H1 (cell line): Measurements from ENCODE around the gene AFF2. TPM values are rescaled to one million over a fixed set of nuclear protein-coding genes. Genes with fewer than 3 reads are reported as not detected.

Source experiments
- CTCF ChIA-PET: fragments of 300-600 bp; sonication (Branson Sonifier 250); formaldehyde crosslinking; loops from one replicate; lab custom pipeline; 2021; ENCODE audit not compliant: partially characterized antibody; lab: Charles Lee
- POLR2A ChIA-PET: fragments of 300-600 bp; sonication (Branson Sonifier 250); formaldehyde crosslinking; loops from one replicate; lab custom pipeline; 2021; ENCODE audit warnings: inconsistent platforms; ENCODE audit not compliant: partially characterized antibody; lab: Charles Lee
- DNase-seq, 2 experiments: peaks; one replicate each; pipeline versions ENCODE4 v3.0.0 to v3.0.0-alpha.2; 2010 to 2022; ENCODE audit warnings: low spot score in 2 of 2, low read depth in 1 of 2, mixed read lengths in 1 of 2
- FAIRE-seq: peaks from 2 replicates; lab custom pipeline; 2011; peaks lifted over from hg19 to GRCh38; lab: Jason Lieb, UNC
- H2AFZ ChIP-seq: 2 replicates; pipeline ENCODE4 v1.8.1; 2012; ENCODE audit warnings: low read length, inconsistent platforms
- H2AK5ac ChIP-seq: 2 replicates; pipeline ENCODE4 v1.6.1; 2013; ENCODE audit warnings: low read depth, low read length
- H2BK120ac ChIP-seq: replicated peaks from 2 replicates; pipeline ENCODE3; 2013; ENCODE audit warnings: low read depth, low read length, inconsistent platforms
- H2BK12ac ChIP-seq: 2 replicates; pipeline ENCODE4 v1.6.1; 2013; ENCODE audit warnings: low read depth, low read length
- H2BK15ac ChIP-seq: 2 replicates; pipeline ENCODE4 v1.6.1; 2013; ENCODE audit warnings: low read length
- H2BK20ac ChIP-seq: 2 replicates; pipeline ENCODE4 v1.6.1; 2013; ENCODE audit warnings: low read length
- H2BK5ac ChIP-seq: 2 replicates; pipeline ENCODE4 v1.6.1; 2013; ENCODE audit warnings: low read depth, low read length
- H3K14ac ChIP-seq: 2 replicates; pipeline ENCODE4 v1.6.1; 2013; ENCODE audit warnings: inconsistent platforms; ENCODE audit not compliant: insufficient read length
- H3K18ac ChIP-seq: 2 replicates; pipeline ENCODE4 v1.6.1; 2013; ENCODE audit warnings: low read length; ENCODE audit errors: extremely low read depth
- H3K23ac ChIP-seq: 2 replicates; pipeline ENCODE4 v1.6.1; 2013; ENCODE audit warnings: inconsistent platforms; ENCODE audit not compliant: insufficient read length
- H3K23me2 ChIP-seq: 2 replicates; pipeline ENCODE4 v1.6.1; 2013; ENCODE audit warnings: low read depth, low read length
- H3K27ac ChIP-seq: 2 replicates; pipeline ENCODE4 v1.6.1; 2011; ENCODE audit warnings: low read depth, low read length, inconsistent platforms
- H3K27me3 ChIP-seq, 4 experiments: replicated peaks in 1 of 4; 1 replicate in 1 of 4; 2 replicates in 3 of 4; pipeline versions ENCODE4 v1.6.1 to v1.8.1; 2011 to 2013; ENCODE audit warnings: low read length in 3 of 4, mild to moderate bottlenecking in 3 of 4, inconsistent platforms in 2 of 4, mixed read lengths in 2 of 4, moderate library complexity in 1 of 4; ENCODE audit not compliant: control insufficient read depth in 3 of 4, insufficient read depth in 3 of 4; ENCODE audit errors: extremely low read depth in 1 of 4
- H3K36me3 ChIP-seq, 4 experiments: 2 replicates each; pipeline versions ENCODE4 v1.6.1 to v1.8.1; 2011 to 2013; ENCODE audit warnings: mild to moderate bottlenecking in 4 of 4, low read length in 3 of 4, moderate library complexity in 2 of 4, control low read depth in 1 of 4, inconsistent platforms in 1 of 4; ENCODE audit not compliant: insufficient read depth in 4 of 4, control insufficient read depth in 2 of 4
- H3K4ac ChIP-seq: replicated peaks from 2 replicates; pipeline ENCODE3; 2013; ENCODE audit warnings: low read length, low read depth, mixed read lengths, inconsistent platforms; ENCODE audit not compliant: insufficient read length
- H3K4me1 ChIP-seq, 4 experiments: replicated peaks in 1 of 4; 1 replicate in 1 of 4; 2 replicates in 3 of 4; pipeline versions ENCODE4 v1.6.1 to v1.8.1; 2011 to 2013; ENCODE audit warnings: low read length in 3 of 4, inconsistent platforms in 2 of 4, mixed read lengths in 1 of 4; ENCODE audit not compliant: insufficient read depth in 4 of 4, control insufficient read depth in 3 of 4
- H3K4me2 ChIP-seq, 2 experiments: 2 replicates each; pipeline versions ENCODE4 v1.6.1 to v1.8.1; 2011 to 2013; ENCODE audit warnings: low read depth in 2 of 2, low read length in 2 of 2, control low read depth in 1 of 2, inconsistent platforms in 1 of 2, mild to moderate bottlenecking in 1 of 2; ENCODE audit not compliant: insufficient read depth in 1 of 2
- H3K4me3 ChIP-seq, 4 experiments: fragments of 200-600, 300-600 bp in 1 of 4; sonication (generic), shearing (Covaris generic), sonication (Bioruptor Twin) in 1 of 4; 2 replicates each; pipeline versions ENCODE4 v1.5.1 to v1.8.1; 2011 to 2016; ENCODE audit warnings: low read length in 4 of 4, low read depth in 3 of 4, control low read depth in 2 of 4, inconsistent platforms in 2 of 4, mild to moderate bottlenecking in 2 of 4, mixed read lengths in 1 of 4, moderate library complexity in 1 of 4; ENCODE audit not compliant: insufficient read depth in 2 of 4; ENCODE audit errors: extremely low read depth in 1 of 4
- H3K56ac ChIP-seq: replicated peaks from 2 replicates; pipeline ENCODE3; 2013; ENCODE audit warnings: low read depth, mild to moderate bottlenecking, mixed read lengths, low read length, inconsistent platforms; ENCODE audit not compliant: insufficient read length
- H3K79me1 ChIP-seq: 2 replicates; pipeline ENCODE4 v1.6.1; 2013; ENCODE audit warnings: low read depth, low read length, control low read depth
- H3K79me2 ChIP-seq, 2 experiments: 2 replicates each; pipeline versions ENCODE4 v1.6.1 to v1.8.1; 2012 to 2013; ENCODE audit warnings: low read length in 2 of 2, mild to moderate bottlenecking in 2 of 2, inconsistent platforms in 1 of 2; ENCODE audit not compliant: insufficient read depth in 2 of 2, control insufficient read depth in 1 of 2
- H3K9ac ChIP-seq, 4 experiments: replicated peaks in 1 of 4; 1 replicate in 1 of 4; 2 replicates in 3 of 4; pipeline versions ENCODE4 v1.6.1 to v1.8.1; 2011 to 2013; ENCODE audit warnings: low read depth in 3 of 4, low read length in 3 of 4, control low read depth in 2 of 4, mild to moderate bottlenecking in 2 of 4, moderate library complexity in 2 of 4, inconsistent platforms in 1 of 4; ENCODE audit errors: extremely low read depth in 1 of 4
- H3K9me3 ChIP-seq, 2 experiments: 2 replicates each; pipeline versions ENCODE4 v1.6.1 to v1.8.1; 2012 to 2013; ENCODE audit warnings: mild to moderate bottlenecking in 2 of 2, moderate library complexity in 2 of 2, control low read depth in 1 of 2, inconsistent platforms in 1 of 2, low read depth in 1 of 2, low read length in 1 of 2, mixed read lengths in 1 of 2; ENCODE audit not compliant: insufficient read depth in 2 of 2
- H4K20me1 ChIP-seq, 2 experiments: replicated peaks in 1 of 2; 2 replicates each; pipeline versions ENCODE3 to v1.8.1; 2011 to 2013; ENCODE audit warnings: inconsistent platforms in 2 of 2, low read length in 2 of 2, mild to moderate bottlenecking in 1 of 2; ENCODE audit not compliant: insufficient read depth in 2 of 2, control insufficient read depth in 1 of 2
- H4K5ac ChIP-seq: 2 replicates; pipeline ENCODE4 v1.6.1; 2013; ENCODE audit warnings: low read length, low read depth, mixed read lengths, inconsistent platforms; ENCODE audit not compliant: insufficient read length
- H4K8ac ChIP-seq: 2 replicates; pipeline ENCODE4 v1.8.0; 2013; ENCODE audit warnings: mild to moderate bottlenecking, moderate library complexity, low read length, inconsistent platforms; ENCODE audit not compliant: insufficient read depth; ENCODE audit errors: extremely low read depth
- H4K91ac ChIP-seq: replicated peaks from 2 replicates; pipeline ENCODE3; 2013; ENCODE audit warnings: low read length, mixed read lengths, inconsistent platforms; ENCODE audit not compliant: insufficient read length
- ATF3 ChIP-seq: IDR thresholded peaks from 2 replicates; pipeline ENCODE4 v1.6.1; 2011; ENCODE audit warnings: low read depth, mild to moderate bottlenecking, low read length; ENCODE audit not compliant: insufficient read depth
- BCL11A ChIP-seq, 2 experiments: IDR thresholded peaks; one replicate each; pipeline ENCODE4 v1.6.1; 2011; ENCODE audit warnings: low read depth in 2 of 2, low read length in 2 of 2, mild to moderate bottlenecking in 2 of 2
- E2F6 ChIP-seq: IDR thresholded peaks from 2 replicates; pipeline ENCODE4 v1.6.1; 2012; ENCODE audit warnings: inconsistent platforms
- RFX5 ChIP-seq: IDR thresholded peaks from 2 replicates; pipeline ENCODE4 v1.6.1; 2011; ENCODE audit warnings: low read depth, low read length, improper control_type of control experiment, borderline replicate concordance
- RNF2 ChIP-seq: fragments of 200-900, 300-1000 bp; sonication (generic); IDR thresholded peaks from 2 replicates; pipeline ENCODE4 v1.7.1; 2016; ENCODE audit warnings: borderline replicate concordance, low read depth, mild to moderate bottlenecking, antibody characterized with exemption, low read length; ENCODE audit not compliant: poor library complexity, severe bottlenecking; ENCODE audit errors: missing control alignments
- TAF7 ChIP-seq: optimal IDR thresholded peaks from 2 replicates; pipeline ENCODE3; 2011; ENCODE audit warnings: low read depth, mild to moderate bottlenecking, inconsistent platforms, low read length, moderate library complexity, borderline replicate concordance
- WGBS, 2 experiments: shearing (Covaris generic) in 1 of 2; methylation state at CpG; one replicate each; pipeline versions ENCODE4 v1.1.6 to v1.1.7; 2013 to 2015; ENCODE audit warnings: low lambda C conversion rate in 2 of 2, mixed read lengths in 2 of 2, inconsistent platforms in 1 of 2, low coverage in 1 of 2, missing lambda C conversion rate in 1 of 2; ENCODE audit not compliant: insufficient replicate concordance in 2 of 2, insufficient coverage in 1 of 2, insufficient read length in 1 of 2; ENCODE audit errors: extremely low coverage in 1 of 2, missing lambda C conversion rate in 1 of 2; 5-methylcytosine and 5-hydroxymethylcytosine counted together
- polyA plus RNA-seq, 7 experiments: library from polyadenylated mRNA; depleted of rRNA in 3 of 7; stranded (reverse) in 5 of 7; unstranded in 2 of 7; fragments of >200 nt in 5 of 7; fragments of 200-250 nt in 2 of 7; gene quantifications; 1 replicate in 5 of 7; 2 replicates in 1 of 7; 4 replicates in 1 of 7; pipeline versions ENCODE4 v1.2.1 to v1.2.3, GENCODE V29; 2011 to 2013; ENCODE audit warnings: missing spikeins in 2 of 7, mixed read lengths in 2 of 7
- total RNA-seq: library from RNA; stranded (reverse); fragmentation: NEBNext Ultra II Directional; extraction: Animal tissue kit (Norgen Biotek cat#: 25700); gene quantifications from 2 replicates; pipeline ENCODE4 v1.2.1, GENCODE V29; 2021

Gene AFF2
- total and polyA plus RNA-seq, 2 of the 8 experiments (the other 6 are each of a cell fraction or from before 2014, with no cell fraction given), result 2.0 to 7.3 TPM

GRCh38 chrX:148629434-148629833 lies 129.0 kb downstream of the AFF2 start:
- no peak overlapping the region for H3K27ac ChIP-seq
- H3K9me3 ChIP-seq, result no peaks in the 10 kb centered on the region
- no peaks in the 10 kb centered on the region for H3K4me1 ChIP-seq
- no peak overlapping the region for H2BK12ac ChIP-seq
- no peaks in the 10 kb centered on the region for H3K36me3 ChIP-seq
- no peak overlapping the region for H3K18ac ChIP-seq
- ChIA-PET POLR2A (interaction anchor here (0.9 kb wide), 1 partner anchor 13 kb away, joined by 3 read pairs; no protein-coding TSS in a partner anchor), CTCF (interaction anchor here (0.6 kb wide), 1 partner anchor 703 kb away, joined by 3 read pairs; no protein-coding TSS in a partner anchor)
- no peaks in the 10 kb centered on the region for H4K20me1 ChIP-seq
- DNase-seq (no peak), FAIRE-seq (no peak)
- H2BK120ac ChIP-seq, result no peak overlapping the region
- no peaks in the 10 kb centered on the region for H3K23me2 ChIP-seq
- H2AK5ac ChIP-seq, result no peak overlapping the region
- no peak overlapping the region for H2BK5ac ChIP-seq
- H3K79me2 ChIP-seq, result no peaks in the 10 kb centered on the region
- H2AFZ ChIP-seq, result no peak overlapping the region
- no peak overlapping the region for H3K56ac ChIP-seq
- no peak overlapping the region for H3K23ac ChIP-seq
- H3K27me3 ChIP-seq, result no peaks in the 10 kb centered on the region
- no peak overlapping the region for H3K4ac ChIP-seq
- no peaks in the 10 kb centered on the region for H3K79me1 ChIP-seq
- no peak overlapping the region for H4K91ac ChIP-seq
- no peak overlapping the region for H3K14ac ChIP-seq
- H4K5ac ChIP-seq, result no peak overlapping the region
- no peak overlapping the region for H4K8ac ChIP-seq
- H3K4me2 ChIP-seq, result no peak overlapping the region
- H3K9ac ChIP-seq, result no peak overlapping the region
- 83% methylated on average over 2 of the region's 2 CpGs; no CpG with 5 or more reads in 1 of the 2 experiments for WGBS, 2 experiments
- no peak overlapping the region for H2BK20ac ChIP-seq
- H2BK15ac ChIP-seq, result no peak overlapping the region
- no peak overlapping the region for H3K4me3 ChIP-seq
- no peak for TF ChIP-seq RFX5
- no peak for TF ChIP-seq ATF3
- no peak for TF ChIP-seq E2F6
- TF ChIP-seq RNF2, result no peak
- TF ChIP-seq TAF7, result no peak
- no peak for TF ChIP-seq BCL11A (IDR thresholded peaks at IDR 0.05; ENCODE audit: low read depth in 2 of 2, low read length in 2 of 2)
